COLO668 (cell line): ENCODE results near the gene SCMH1.

ENCODE experiments used
- DNase-seq: peaks from one replicate; lab custom pipeline; 2025; ENCODE audit not compliant: unreplicated experiment; lab: John Stamatoyannopoulos, UW

Gene SCMH1

DNA sequence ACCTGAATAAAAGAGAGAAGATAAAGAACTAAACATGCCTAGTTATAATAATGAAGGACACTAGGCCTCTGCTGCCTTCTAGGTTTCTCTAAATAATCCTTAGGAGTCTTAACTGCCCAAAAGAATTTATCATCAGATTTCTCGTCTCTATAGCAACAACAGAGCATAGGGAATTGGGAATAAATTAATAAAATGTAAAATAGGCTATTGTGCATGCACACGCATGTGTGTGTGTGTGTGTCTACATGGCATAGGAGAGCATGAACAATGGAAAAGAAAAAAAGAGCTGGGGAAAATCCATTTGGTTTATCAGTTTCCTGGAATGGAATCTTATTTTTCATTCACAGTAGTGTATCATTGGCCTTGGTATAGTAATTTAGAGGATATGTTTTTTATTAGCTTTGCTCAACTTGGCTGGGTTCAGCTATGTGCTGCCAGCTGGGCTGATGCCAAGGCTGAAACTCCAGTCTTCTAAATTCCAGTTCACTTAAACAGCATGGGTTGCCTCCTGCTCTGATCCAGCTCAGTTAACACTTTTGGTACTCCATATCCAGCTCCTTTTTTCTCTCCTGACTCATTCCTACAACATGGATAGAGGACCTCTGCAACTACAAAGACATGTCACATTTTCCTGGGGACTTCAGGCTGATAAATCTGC lies 140.0 kb downstream of the SCMH1 start:
- no peak for DNase-seq

DNA sequence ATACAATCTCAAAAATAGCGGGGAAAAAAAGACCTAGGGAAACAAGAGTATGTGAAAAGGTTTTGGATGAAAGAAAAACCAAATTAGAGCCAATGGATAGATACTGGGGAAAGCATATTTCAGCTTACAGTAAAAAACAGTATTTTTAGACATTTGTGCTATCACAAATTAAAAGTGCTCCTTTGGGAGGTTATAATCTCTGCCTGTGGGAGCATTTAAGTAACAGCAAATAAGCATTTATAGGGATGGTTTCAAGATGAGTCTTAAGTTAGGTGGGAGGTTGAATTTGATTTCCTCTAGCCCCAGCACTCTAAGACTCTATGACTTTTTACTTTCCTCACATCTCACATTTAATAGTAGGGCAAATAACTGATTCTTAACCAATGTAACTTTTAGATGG lies 141.0 kb downstream of the SCMH1 start:
- no peak for DNase-seq

- DNase-seq, result no peak
Observed at GRCh38 chr1:41100170-41100569, 141.9 kb downstream of the SCMH1 start.

DNA sequence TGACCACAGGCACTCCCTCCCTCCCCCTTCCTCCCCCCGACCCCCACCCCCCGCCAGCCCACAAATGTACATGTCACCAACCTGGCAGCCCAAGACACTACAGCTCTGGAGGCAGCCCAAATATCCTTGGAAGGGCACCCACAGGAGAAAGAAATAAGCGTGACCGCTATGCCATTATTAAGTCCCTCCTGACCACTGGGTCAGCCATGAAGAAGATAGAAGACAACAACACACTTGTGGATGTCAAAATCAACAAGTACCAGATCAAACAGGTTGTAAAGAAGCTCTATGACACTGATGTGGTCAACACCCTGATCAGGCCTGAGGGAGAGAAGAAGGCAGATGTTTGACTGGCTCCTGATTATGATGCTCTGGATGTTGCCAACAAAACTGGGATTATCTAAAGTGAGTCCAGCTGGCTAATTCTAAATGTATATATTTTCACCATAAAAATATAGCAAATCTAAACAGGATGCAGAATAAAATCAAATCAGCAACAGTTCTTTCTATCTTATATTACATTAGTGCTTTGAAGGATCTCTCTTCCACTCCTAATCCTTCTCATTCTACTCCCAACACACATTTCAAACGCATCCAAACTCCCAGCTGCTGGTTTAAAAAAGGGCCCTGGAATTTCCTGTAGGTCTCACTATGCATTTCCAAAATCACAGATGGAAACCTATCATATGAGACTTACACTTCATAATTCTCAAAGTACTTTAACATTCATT lies 143.2 kb downstream of the SCMH1 start:
- no peak for DNase-seq

DNA sequence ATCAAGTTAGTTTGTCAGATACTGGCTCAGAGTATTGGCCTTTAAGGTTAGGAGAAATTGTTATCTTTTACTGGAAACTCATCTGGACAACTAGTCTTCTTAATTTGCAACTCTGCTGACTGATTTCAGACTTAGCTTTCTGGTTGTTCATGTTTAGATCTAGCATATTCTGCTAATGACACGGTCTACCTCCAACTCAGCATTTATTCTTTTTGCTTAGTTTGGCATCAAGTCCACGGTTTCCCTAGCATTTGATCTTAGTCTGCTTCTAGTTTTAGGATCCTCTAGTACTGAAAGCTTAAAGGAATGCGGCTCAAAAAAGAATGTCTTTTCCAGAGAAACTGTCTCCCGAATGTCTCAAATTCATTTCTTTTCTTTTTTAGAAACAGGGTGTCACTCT lies 145.0 kb downstream of the SCMH1 start:
- DNase-seq, result no peak

- no peak for DNase-seq
Observed at GRCh38 chr1:41093826-41094225, 148.3 kb downstream of the SCMH1 start.

DNA sequence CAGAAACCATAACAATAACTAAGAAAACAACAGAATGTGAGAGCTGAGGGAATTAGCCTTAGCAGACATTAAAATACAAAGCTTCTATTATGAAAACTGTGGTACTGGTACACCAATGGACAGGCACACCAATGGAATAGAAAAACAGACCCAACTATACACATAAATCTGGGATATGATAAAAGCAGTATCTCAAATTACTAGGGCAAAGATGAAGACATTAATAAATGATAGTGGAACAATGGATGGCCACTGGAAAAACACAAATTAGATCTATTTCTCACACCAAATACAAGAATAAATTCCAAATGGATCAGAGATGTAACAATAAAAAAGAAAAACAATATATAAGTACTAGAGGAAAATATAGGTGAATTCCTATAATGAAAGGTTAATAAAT lies 155.2 kb downstream of the SCMH1 start:
- no peak for DNase-seq

DNA sequence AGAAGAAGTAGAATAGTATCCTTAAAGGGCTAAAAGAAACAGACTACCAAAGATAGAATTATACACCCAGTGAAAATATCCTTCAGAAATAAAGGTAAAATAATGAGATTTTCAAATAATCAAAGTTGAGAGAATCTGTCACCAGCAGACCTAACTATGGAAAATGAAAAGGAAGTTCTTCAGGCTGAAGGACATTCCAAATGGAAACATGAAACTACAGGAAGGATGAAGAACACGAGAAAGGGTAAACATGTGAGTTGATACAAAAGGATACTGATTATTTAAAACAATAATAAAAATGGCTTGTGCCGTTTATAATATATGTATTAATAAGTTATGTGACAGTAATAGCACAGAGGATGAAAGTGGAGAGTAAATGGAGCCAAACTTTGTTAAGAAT lies 163.5 kb downstream of the SCMH1 start:
- no peak for DNase-seq

DNA sequence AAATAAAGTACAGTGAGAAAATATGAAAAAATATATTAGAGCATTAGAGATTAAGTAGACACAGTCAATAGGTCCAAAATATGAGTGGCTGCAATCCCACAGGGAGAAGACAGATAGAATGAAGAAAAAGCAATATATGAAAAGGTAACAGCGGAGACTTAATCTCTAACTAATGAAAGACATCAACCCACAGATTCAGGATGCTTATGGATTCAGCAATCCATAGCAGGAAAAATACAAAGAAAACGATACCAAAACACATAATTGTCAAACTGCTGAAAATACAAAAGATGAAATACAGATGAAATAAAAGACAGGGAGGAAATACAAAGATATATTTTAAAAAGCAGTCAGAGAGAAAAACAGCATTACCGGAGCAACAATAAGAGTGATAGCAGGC lies 163.9 kb downstream of the SCMH1 start:
- DNase-seq, result no peak

DNA sequence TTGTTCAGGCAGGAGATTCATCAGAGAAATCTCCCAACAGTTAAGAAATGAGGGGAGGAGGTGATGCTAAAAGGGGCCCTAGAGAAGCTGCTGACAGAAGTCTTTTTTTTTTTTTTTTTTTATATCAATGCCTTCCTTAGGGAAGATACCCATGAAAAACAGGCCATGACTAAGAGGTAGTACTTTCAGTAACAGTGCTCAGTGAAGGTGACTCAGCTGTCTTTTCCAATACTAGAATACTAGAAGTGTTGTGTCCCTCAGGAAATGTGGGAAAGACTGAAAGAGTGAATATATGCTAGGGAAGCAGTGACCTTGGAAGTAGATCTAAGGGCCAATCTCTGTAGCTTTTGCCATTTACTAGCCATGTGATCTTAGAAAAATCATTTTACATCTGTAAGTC lies 168.1 kb downstream of the SCMH1 start:
- no peak for DNase-seq

DNA sequence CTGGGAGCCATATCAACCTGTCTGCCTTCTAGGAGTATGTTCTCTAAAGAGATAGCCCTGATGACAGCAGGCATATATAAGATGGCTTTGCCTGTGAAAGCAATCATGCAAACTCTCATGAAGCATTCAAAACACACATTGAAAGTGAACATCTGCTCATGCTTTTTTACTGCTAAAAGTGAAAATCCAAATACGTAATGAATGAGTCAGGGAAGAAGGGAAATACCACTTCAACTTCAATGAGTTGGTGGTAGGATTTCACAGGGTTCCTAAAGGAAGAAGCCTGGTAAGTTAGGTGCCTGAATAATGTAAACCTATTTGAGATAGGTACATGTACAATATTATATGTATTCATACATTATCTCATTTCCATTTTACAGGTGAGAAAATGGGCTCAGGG lies 170.1 kb downstream of the SCMH1 start:
- no peak for DNase-seq

GRCh38 chr1:41056907-41057306 lies 185.2 kb downstream of the SCMH1 start:
- no peak for DNase-seq

DNA sequence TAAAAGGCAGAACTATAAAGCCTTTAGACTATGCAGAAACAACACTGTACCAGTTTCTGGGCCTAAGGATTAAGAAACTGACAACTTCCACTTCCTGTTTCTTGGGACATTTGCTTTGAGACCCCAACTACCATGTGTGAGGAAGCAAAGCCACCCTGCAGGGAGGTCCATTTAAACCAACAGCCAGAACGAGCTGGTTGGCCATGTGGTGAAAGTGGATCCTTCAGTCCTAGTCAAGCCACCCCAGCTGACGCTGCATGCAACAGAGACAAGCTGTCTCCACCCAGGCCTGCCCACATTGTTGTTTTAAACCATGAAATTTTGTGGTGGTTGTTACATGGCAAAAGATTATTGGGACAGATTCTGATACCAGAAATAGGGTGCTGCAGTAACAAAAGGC lies 188.8 kb downstream of the SCMH1 start:
- DNase-seq, result no peak

- DNase-seq, result no peak
Observed at GRCh38 chr1:41051022-41051421, 191.1 kb downstream of the SCMH1 start.

GRCh38 chr1:41048540-41048939 lies 193.6 kb downstream of the SCMH1 start:
- DNase-seq, result no peak

- no peak for DNase-seq
Observed at GRCh38 chr1:41046347-41046775, 195.7 kb downstream of the SCMH1 start.

GRCh38 chr1:41045740-41046139 lies 196.4 kb downstream of the SCMH1 start:
- DNase-seq, result no peak

GRCh38 chr1:41044187-41044586 lies 197.9 kb downstream of the SCMH1 start:
- no peak for DNase-seq

DNA sequence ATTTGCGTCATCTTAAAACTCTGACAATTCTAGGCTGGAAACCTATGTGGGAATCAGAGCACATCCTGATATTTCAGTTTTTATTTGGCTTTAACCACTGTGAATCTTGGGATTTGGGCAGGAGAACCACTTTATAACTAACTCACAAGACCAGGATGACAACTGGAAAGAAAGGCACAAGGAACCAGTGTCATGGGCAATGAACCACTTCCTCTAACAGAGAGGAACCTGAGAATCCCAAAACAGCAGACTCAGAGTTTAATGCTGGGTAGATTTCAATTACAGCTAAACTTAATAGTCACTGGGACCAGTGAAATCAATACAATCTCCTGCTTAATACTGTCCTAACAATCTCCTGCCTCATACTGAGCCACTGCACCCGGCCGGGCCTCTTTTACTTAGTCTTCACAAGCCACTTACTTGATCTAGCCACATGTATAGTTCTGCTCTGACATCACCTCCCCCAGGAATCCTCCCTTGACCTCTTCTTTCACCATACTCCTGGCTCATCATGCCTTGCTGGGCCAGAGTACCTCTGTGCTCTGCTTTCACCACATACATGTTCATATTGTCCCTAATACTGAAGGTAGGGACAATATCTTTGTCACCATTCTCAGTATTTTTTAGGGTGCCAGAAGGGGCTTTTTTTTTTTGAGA lies 200.4 kb downstream of the SCMH1 start:
- no peak for DNase-seq

GRCh38 chr1:41038110-41038509 lies 204.0 kb downstream of the SCMH1 start:
- no peak for DNase-seq

DNA sequence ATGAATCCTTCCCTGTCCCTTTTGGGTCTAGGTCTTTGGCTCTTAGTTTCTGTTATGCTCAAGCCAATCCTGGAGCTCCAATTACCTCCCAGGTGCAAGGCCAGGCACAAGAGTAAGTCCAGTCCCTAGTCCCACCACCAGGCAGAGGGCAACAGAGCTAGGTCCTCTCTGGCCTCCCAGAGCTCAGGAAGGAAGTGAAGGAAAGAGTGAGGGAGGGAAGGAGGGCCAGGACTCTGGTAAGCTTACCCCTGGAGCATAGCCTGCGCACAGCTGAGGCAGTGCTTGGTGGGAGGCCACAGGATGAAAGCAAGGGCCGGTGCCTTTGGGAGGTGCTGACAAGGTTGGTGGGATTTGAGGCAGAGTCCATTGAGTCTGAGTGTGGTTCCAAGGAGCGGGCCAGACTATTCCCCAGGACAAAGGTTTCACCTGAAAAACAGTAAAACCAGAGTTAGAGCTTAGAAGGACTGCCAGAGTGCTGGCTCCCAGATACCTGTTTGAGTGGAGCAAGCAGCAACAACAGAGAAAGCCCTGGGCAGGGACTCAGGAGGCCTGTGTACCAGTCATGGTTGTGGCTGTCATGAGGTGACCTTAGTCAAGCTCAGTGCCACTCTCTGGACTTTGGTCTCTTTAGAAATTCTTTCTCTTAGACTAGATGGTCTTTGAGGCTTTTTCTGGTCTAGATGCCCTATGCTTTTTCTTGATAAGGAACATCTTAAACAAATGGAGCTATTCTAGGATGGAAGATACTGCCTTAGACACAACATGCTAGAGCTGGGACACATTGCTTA lies 204.8 kb downstream of the SCMH1 start:
- no peak for DNase-seq

DNA sequence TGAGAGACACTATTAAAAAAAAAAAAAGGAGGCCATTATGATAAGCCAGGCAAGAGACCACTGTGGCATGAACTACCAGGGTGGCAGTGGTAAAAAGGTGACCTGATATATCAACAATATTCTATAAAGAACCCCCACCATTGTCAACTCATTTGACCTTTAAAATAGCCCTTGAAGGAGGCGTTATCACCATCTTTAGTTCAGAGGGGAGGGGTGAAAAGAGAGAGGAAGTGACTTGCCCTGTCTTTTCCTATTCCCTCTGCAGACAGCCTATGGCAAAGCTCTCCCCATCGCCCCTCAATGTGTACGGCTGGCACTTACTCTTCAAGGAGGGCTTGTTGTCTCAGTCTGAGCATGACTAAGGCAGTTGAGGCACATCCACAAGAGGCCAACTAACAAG lies 208.8 kb downstream of the SCMH1 start:
- DNase-seq, result no peak
